Suprapubic skin (tissue), 4 donors: ENCODE results near the gene CCSAP. TPM values are rescaled to one million over a fixed set of nuclear protein-coding genes. Genes with fewer than 3 reads are reported as not detected.

Source experiments
- DNase-seq, 2 donors: peaks; one replicate each; pipeline ENCODE4 v3.0.0-alpha.2; 2019; ENCODE audit warnings: low spot score in 2 of 2
- H3K27ac ChIP-seq: fragments of 200-600 bp; sonication (generic); one replicate; pipeline ENCODE4 v1.5.1; 2019
- H3K27me3 ChIP-seq: fragments of 200-600 bp; sonication (generic); one replicate; pipeline ENCODE4 v1.5.1; 2019
- H3K36me3 ChIP-seq: fragments of 200-600 bp; sonication (generic); one replicate; pipeline ENCODE4 v1.5.1; 2019
- H3K4me1 ChIP-seq: fragments of 200-600 bp; sonication (generic); one replicate; pipeline ENCODE4 v1.5.1; 2019
- H3K4me3 ChIP-seq: fragments of 200-600 bp; sonication (generic); one replicate; pipeline ENCODE4 v1.5.1; 2019; ENCODE audit warnings: mild to moderate bottlenecking
- H3K9me3 ChIP-seq: fragments of 200-600 bp; sonication (generic); one replicate; pipeline ENCODE4 v1.5.1; 2019
- CTCF ChIP-seq, 2 donors: fragments of 200-600 bp in 1 of 2; fragments of 450-650 bp in 1 of 2; sonication (generic) in 1 of 2; IDR thresholded peaks; one replicate each; pipeline ENCODE4 v1.5.1; 2016 to 2019; ENCODE audit warnings: antibody characterized with exemption in 2 of 2, mild to moderate bottlenecking in 1 of 2, moderate library complexity in 1 of 2
- EP300 ChIP-seq: sonication (generic); formaldehyde crosslinking; IDR thresholded peaks from one replicate; pipeline ENCODE4 v1.6.1; 2017; ENCODE audit warnings: antibody characterized with exemption
- POLR2A ChIP-seq, 2 donors: fragments of 450-650 bp; IDR thresholded peaks; one replicate each; pipeline ENCODE4 v1.6.1; 2017; ENCODE audit warnings: antibody characterized with exemption in 2 of 2, mild to moderate bottlenecking in 2 of 2, moderate library complexity in 2 of 2
- POLR2AphosphoS5 ChIP-seq, 3 donors: sonication (generic); formaldehyde crosslinking; IDR thresholded peaks; one replicate each; pipeline ENCODE4 v1.6.1; 2017; ENCODE audit warnings: antibody characterized with exemption in 3 of 3
- WGBS: methylation state at CpG from one replicate; pipeline ENCODE4 v1.1.5; 2018; 5-methylcytosine and 5-hydroxymethylcytosine counted together
- total RNA-seq, 4 donors: library from RNA; depleted of rRNA; stranded (reverse); fragments of >200 nt; gene quantifications; one replicate each; pipeline ENCODE4 v1.1.0, GENCODE V29; 2016

The CCSAP gene
- total RNA-seq, 4 donors from 2014 or later = 16.3 to 33.1 (median 16.8) TPM

DNA sequence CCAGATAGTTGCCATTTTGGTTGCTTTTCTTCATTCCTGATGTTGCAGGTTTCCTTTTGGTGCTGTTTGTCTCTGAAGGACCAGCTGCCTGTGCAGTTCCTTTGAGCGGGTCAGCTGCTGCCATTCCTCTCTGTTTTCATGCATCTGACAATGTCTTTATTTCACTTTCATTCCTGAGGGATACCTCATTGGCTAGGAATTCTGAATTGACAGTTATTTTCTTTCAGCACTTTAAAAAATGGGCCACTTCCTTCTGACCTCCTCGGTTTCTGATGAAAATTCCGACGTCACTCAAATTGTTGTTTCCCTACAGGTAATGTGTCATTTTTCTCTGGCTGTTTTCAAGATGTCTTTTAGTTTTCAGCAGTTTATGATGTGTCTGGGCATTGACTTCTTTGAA is 24.8 kb downstream of the CCSAP start:
- WGBS = 87% methylated on average over 4 of the region's 4 CpGs
- no peak overlapping the region for H3K27ac ChIP-seq

DNA sequence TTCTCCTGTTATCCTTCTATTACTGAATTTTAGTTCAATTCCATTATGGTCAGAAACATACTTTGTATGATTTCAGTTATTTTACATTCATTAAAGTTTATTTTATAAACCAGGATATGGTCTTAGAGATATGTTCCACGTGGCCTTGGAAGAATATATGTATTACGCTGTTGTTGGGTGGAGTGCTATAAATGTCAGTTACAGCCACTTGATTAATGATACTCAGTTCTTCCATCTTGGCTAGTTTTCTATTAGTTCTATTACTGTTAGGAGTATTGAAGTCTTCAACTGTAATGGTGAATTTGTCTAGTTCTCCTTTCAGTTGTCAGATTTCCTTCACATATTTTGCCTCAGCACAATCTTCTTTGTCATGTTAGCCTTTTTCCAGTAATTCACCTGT is 26.7 kb downstream of the CCSAP start:
- TF ChIP-seq POLR2AphosphoS5 (IDR thresholded peaks at IDR 0.05) (no peak), EP300 (no peak), POLR2A (IDR thresholded peaks at IDR 0.05) (no peak), CTCF (IDR thresholded peaks at IDR 0.05) (no peak)
- WGBS = 75% methylated on average over 2 of the region's 2 CpGs
- Histone ChIP-seq H3K4me3 (no peak overlapping the region), H3K9me3 (no peaks in the 10 kb centered on the region), H3K27ac (no peak overlapping the region), H3K27me3 (no peaks in the 10 kb centered on the region), H3K36me3 (peaks cover 25% of the 10 kb centered on the region), H3K4me1 (no peaks in the 10 kb centered on the region)
- no peak for DNase-seq

More for the DNA sequence above, 24.8 kb downstream of the CCSAP start:
- no peaks in the 10 kb centered on the region for H3K27me3 ChIP-seq
- no peaks in the 10 kb centered on the region for H3K4me1 ChIP-seq
- H3K9me3 ChIP-seq = no peaks in the 10 kb centered on the region
- H3K4me3 ChIP-seq = no peak overlapping the region
- TF ChIP-seq CTCF (IDR thresholded peaks at IDR 0.05) = no peak
- TF ChIP-seq EP300 = no peak
- TF ChIP-seq POLR2AphosphoS5 (IDR thresholded peaks at IDR 0.05) = no peak
- no peak for TF ChIP-seq POLR2A (IDR thresholded peaks at IDR 0.05)
- no peak for DNase-seq
- H3K36me3 ChIP-seq = peaks cover 29% of the 10 kb centered on the region

DNA sequence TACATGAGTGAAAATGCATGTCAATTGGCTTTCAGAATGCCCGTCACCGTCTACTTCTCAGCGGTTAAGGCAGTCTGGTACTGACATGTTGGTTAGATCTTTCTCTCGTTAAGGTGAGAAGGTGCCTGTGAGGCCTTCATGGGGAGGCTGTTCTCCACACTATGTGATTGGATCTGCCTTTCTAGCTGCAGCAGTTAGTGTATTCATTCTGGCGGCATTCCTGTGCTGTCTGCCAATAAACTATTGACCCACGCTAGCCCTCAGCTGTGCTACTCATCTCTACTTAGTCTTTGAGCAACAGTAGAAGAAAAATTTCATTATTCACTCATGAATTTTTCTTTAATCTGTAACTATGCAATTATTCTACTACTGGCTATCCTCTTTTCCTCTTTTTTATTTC is 32.0 kb downstream of the CCSAP start:
- WGBS = 85% methylated on average over 6 of the region's 6 CpGs
- Histone ChIP-seq H3K4me3 (no peak overlapping the region), H3K36me3 (peaks cover 42% of the 10 kb centered on the region), H3K9me3 (no peaks in the 10 kb centered on the region), H3K27ac (no peak overlapping the region), H3K27me3 (no peaks in the 10 kb centered on the region), H3K4me1 (no peaks in the 10 kb centered on the region)
- TF ChIP-seq EP300 = no peak
- no peak for TF ChIP-seq POLR2A (IDR thresholded peaks at IDR 0.05)
- TF ChIP-seq CTCF (IDR thresholded peaks at IDR 0.05) = no peak
- no peak for TF ChIP-seq POLR2AphosphoS5 (IDR thresholded peaks at IDR 0.05)
- no peak for DNase-seq

DNA sequence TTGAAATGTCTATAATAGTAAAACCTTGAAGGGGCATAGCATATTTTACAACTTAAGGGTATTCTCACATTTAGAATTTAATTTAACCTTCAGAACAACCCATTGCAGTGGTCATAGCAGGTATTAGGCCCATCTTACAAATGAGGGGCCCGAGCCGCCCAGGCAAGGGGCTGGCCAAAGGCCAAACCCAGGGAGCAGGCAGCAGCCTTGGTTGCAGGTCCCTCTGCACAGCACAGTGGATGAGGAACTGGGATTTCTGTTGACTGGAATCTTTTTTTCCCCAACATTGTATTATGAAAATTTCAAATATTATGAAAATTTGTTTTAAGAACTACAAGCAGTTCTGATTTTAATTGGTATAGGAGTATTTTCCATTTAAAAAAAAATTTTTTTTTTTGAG is 33.2 kb downstream of the CCSAP start:
- Histone ChIP-seq H3K36me3 (peaks cover 43% of the 10 kb centered on the region), H3K4me3 (no peak overlapping the region), H3K4me1 (no peaks in the 10 kb centered on the region), H3K27ac (no peak overlapping the region), H3K9me3 (no peaks in the 10 kb centered on the region), H3K27me3 (no peaks in the 10 kb centered on the region)
- 94% methylated on average over 2 of the region's 2 CpGs for WGBS
- TF ChIP-seq CTCF (IDR thresholded peaks at IDR 0.05) (no peak), POLR2AphosphoS5 (IDR thresholded peaks at IDR 0.05) (no peak), POLR2A (IDR thresholded peaks at IDR 0.05) (no peak), EP300 (no peak)
- no peak for DNase-seq

- H3K4me1 ChIP-seq = no peaks in the 10 kb centered on the region
- peaks cover 49% of the 10 kb centered on the region for H3K36me3 ChIP-seq
- DNase-seq = no peak
- H3K27me3 ChIP-seq = no peaks in the 10 kb centered on the region
- no peaks in the 10 kb centered on the region for H3K9me3 ChIP-seq
- H3K27ac ChIP-seq = no peak overlapping the region
- H3K4me3 ChIP-seq = no peak overlapping the region
- TF ChIP-seq POLR2A (IDR thresholded peaks at IDR 0.05) (no peak), CTCF (IDR thresholded peaks at IDR 0.05) (no peak), EP300 (no peak), POLR2AphosphoS5 (IDR thresholded peaks at IDR 0.05) (no peak)
- 79% methylated on average over 1 of the region's 1 CpG for WGBS
Observed at GRCh38 chr1:229309074-229309473, 33.8 kb downstream of the CCSAP start.
